Keratinocyte (primary cell): Measurements from ENCODE around the gene DNAJB13.

ENCODE experiments used
- CTCF ChIP-seq, 3 experiments: IDR thresholded peaks in 1 of 3; conservative IDR thresholded peaks in 1 of 3; optimal IDR thresholded peaks in 1 of 3; 2 replicates in 2 of 3; 3 replicates in 1 of 3; pipeline versions ENCODE3 to v1.5.1; 2011; ENCODE audit warnings: low read length in 3 of 3, mild to moderate bottlenecking in 3 of 3, moderate library complexity in 2 of 3, control low read depth in 1 of 3, inconsistent platforms in 1 of 3; ENCODE audit not compliant: insufficient read depth in 2 of 3; ENCODE audit errors: extremely low read depth in 1 of 3
- EZH2 ChIP-seq: IDR thresholded peaks from one replicate; pipeline ENCODE4 v1.6.1; 2012; ENCODE audit warnings: inconsistent platforms, mild to moderate bottlenecking, low read length, moderate library complexity

GRCh38 chr11:73963861-73964260, 13.0 kb downstream of the DNAJB13 start:
- TF ChIP-seq CTCF (optimal IDR thresholded peaks at IDR 0.05 in 1 of 3, IDR thresholded peaks at IDR 0.05 in 1 of 3, conservative IDR thresholded peaks at IDR 0.05 in 1 of 3; ENCODE audit: extremely low read depth in 1 of 3, insufficient read depth in 2 of 3, low read length in 3 of 3) (no peak), EZH2 (no peak)
